ENCODE results near the gene ATL2. TPM values are rescaled to one million over a fixed set of nuclear protein-coding genes. Genes with fewer than 3 reads are reported as not detected.

ATL2 gene
- total RNA-seq, 1 donor from 2014 or later, result 75.3 TPM

- Mint-ChIP-seq H3K9me3 (peaks cover 9% of the 10 kb centered on the region), H3K27ac (no peak overlapping the region), H3K36me3 (peaks cover 31% of the 10 kb centered on the region), H3K4me1 (no peaks in the 10 kb centered on the region), H3K27me3 (ENCODE audit: low read depth) (no peaks in the 10 kb centered on the region), H3K4me3 (no peak overlapping the region)
- no peak for TF ChIP-seq CTCF (IDR thresholded peaks at IDR 0.05; ENCODE audit: unreplicated experiment)
- no peak for DNase-seq (ENCODE audit: low spot score in 2 of 2, unreplicated experiment in 2 of 2)
Observed at GRCh38 chr2:38344813-38345212, 32.3 kb downstream of the ATL2 start.

- no peak for DNase-seq (ENCODE audit: low spot score in 2 of 2, unreplicated experiment in 2 of 2)
- Mint-ChIP-seq H3K27me3 (ENCODE audit: low read depth) (no peaks in the 10 kb centered on the region), H3K36me3 (peaks cover 41% of the 10 kb centered on the region), H3K4me1 (no peaks in the 10 kb centered on the region), H3K27ac (no peak overlapping the region), H3K9me3 (peaks cover 9% of the 10 kb centered on the region), H3K4me3 (no peak overlapping the region)
- TF ChIP-seq CTCF (IDR thresholded peaks at IDR 0.05; ENCODE audit: unreplicated experiment), result no peak
Observed at GRCh38 chr2:38343212-38343611, 33.9 kb downstream of the ATL2 start.

GRCh38 chr2:38336621-38337020, 40.5 kb downstream of the ATL2 start:
- Mint-ChIP-seq H3K36me3 (peaks cover 40% of the 10 kb centered on the region), H3K27ac (no peak overlapping the region), H3K4me1 (no peaks in the 10 kb centered on the region), H3K9me3 (no peaks in the 10 kb centered on the region), H3K27me3 (ENCODE audit: low read depth) (no peaks in the 10 kb centered on the region), H3K4me3 (no peak overlapping the region)
- DNase-seq (ENCODE audit: low spot score in 2 of 2, unreplicated experiment in 2 of 2), result no peak
- no peak for TF ChIP-seq CTCF (IDR thresholded peaks at IDR 0.05; ENCODE audit: unreplicated experiment)

GRCh38 chr2:38330754-38331153, 46.3 kb downstream of the ATL2 start:
- Mint-ChIP-seq H3K27ac (no peak overlapping the region), H3K36me3 (peaks cover 39% of the 10 kb centered on the region), H3K4me1 (peaks cover 5% of the 10 kb centered on the region), H3K9me3 (peaks cover 7% of the 10 kb centered on the region), H3K27me3 (ENCODE audit: low read depth) (no peaks in the 10 kb centered on the region), H3K4me3 (no peak overlapping the region)
- DNase-seq (ENCODE audit: low spot score in 2 of 2, unreplicated experiment in 2 of 2), result no peak
- TF ChIP-seq CTCF (IDR thresholded peaks at IDR 0.05; ENCODE audit: unreplicated experiment), result no peak

- Mint-ChIP-seq H3K9me3 (peaks cover 7% of the 10 kb centered on the region), H3K4me1 (peaks cover 19% of the 10 kb centered on the region), H3K27ac (no peak overlapping the region), H3K36me3 (peaks cover 41% of the 10 kb centered on the region), H3K4me3 (no peak overlapping the region), H3K27me3 (ENCODE audit: low read depth) (no peaks in the 10 kb centered on the region)
- no peak for TF ChIP-seq CTCF (IDR thresholded peaks at IDR 0.05; ENCODE audit: unreplicated experiment)
- DNase-seq (ENCODE audit: low spot score in 2 of 2, unreplicated experiment in 2 of 2), result no peak
Observed at GRCh38 chr2:38327580-38327979, 49.5 kb downstream of the ATL2 start.

GRCh38 chr2:38323623-38324022, 53.5 kb downstream of the ATL2 start:
- no peak for DNase-seq (ENCODE audit: low spot score in 2 of 2, unreplicated experiment in 2 of 2)
- TF ChIP-seq CTCF (IDR thresholded peaks at IDR 0.05; ENCODE audit: unreplicated experiment), result no peak
- Mint-ChIP-seq H3K27me3 (ENCODE audit: low read depth) (no peaks in the 10 kb centered on the region), H3K9me3 (peaks cover 1% of the 10 kb centered on the region), H3K4me3 (no peak overlapping the region), H3K27ac (peak overlapping the region; percentile 52), H3K4me1 (peaks cover 20% of the 10 kb centered on the region), H3K36me3 (peaks cover 14% of the 10 kb centered on the region)
